Fibroblast of the aortic adventitia (primary cell): ENCODE data around the gene GBA2. TPM values are rescaled to one million over a fixed set of nuclear protein-coding genes. Genes with fewer than 3 reads are reported as not detected.
A peak's percentile ranks its signal among the peaks of the same experiment; 100 is the strongest.

Experiments used
- DNase-seq: peaks from one replicate; pipeline ENCODE4 v3.0.0-alpha.2; 2010; ENCODE audit warnings: low read depth
- H3K4me3 ChIP-seq: 2 replicates; pipeline ENCODE4 v1.5.1; 2011; ENCODE audit warnings: low read depth, mild to moderate bottlenecking, control low read depth, low read length, moderate library complexity
- CTCF ChIP-seq: IDR thresholded peaks from 2 replicates; pipeline ENCODE4 v1.5.1; 2011; ENCODE audit warnings: mild to moderate bottlenecking, low read length, control low read depth, inconsistent platforms; ENCODE audit not compliant: insufficient read depth
- total RNA-seq: library from RNA; depleted of rRNA; stranded (reverse); fragments of >200 nt; gene quantifications from 2 replicates; pipeline ENCODE4 v1.2.3, GENCODE V29; 2012; ENCODE audit warnings: low replicate concordance

GBA2 gene
- total RNA-seq, 1 donor, result 25.5 TPM

- no peak overlapping the region for H3K4me3 ChIP-seq
- DNase-seq, result no peak
- TF ChIP-seq CTCF, result no peak
Observed at GRCh38 chr9:35767458-35767857, 18.4 kb upstream of the GBA2 start.

GRCh38 chr9:35766997-35767396 is 18.0 kb upstream of the GBA2 start:
- no peak for DNase-seq
- H3K4me3 ChIP-seq, result no peak overlapping the region
- TF ChIP-seq CTCF, result no peak

- no peak overlapping the region for H3K4me3 ChIP-seq
- DNase-seq, result no peak
- no peak for TF ChIP-seq CTCF
Observed at GRCh38 chr9:35763803-35764202, 14.8 kb upstream of the GBA2 start.

- no peak for DNase-seq
- no peak overlapping the region for H3K4me3 ChIP-seq
- TF ChIP-seq CTCF, result no peak
Observed at GRCh38 chr9:35763181-35763580, 14.2 kb upstream of the GBA2 start.

- H3K4me3 ChIP-seq, result no peak overlapping the region
- TF ChIP-seq CTCF, result no peak
- DNase-seq, result peak; percentile 66
Observed at GRCh38 chr9:35760651-35761050, 11.6 kb upstream of the GBA2 start.

- no peak overlapping the region for H3K4me3 ChIP-seq
- no peak for TF ChIP-seq CTCF
- no peak for DNase-seq
Observed at GRCh38 chr9:35759795-35760194, 10.8 kb upstream of the GBA2 start.

GRCh38 chr9:35758475-35759050 is 9.5 kb upstream of the GBA2 start:
- no peak for TF ChIP-seq CTCF
- H3K4me3 ChIP-seq, result no peak overlapping the region
- DNase-seq, result peak; percentile 52
